K562 (cell line): ENCODE measurements around the gene ETV3. TPM values are rescaled to one million over a fixed set of nuclear protein-coding genes. Genes with fewer than 3 reads are reported as not detected.

ENCODE experiments used
- ATAC-seq: fragments of 200-7000 bp; cut with Tn5 transposase; 3 replicates; pipeline ENCODE4 v1.9.1; 2020; ENCODE audit warnings: moderate library complexity
- BruUV-seq: library from RNA; stranded (reverse); fragments of 400-500 nt; replicated peaks from 2 replicates; lab custom pipeline; 2021; lab: Mats Ljungman, UMichigan
- CTCF ChIA-PET: fragments of 300-600 bp; formaldehyde crosslinking; extraction: SDS; loops from one replicate; lab custom pipeline; 2021; ENCODE audit warnings: low intra/inter-chr PET ratio; lab: Yijun Ruan, JAX
- POLR2A ChIA-PET: fragments of 300-600, 350-650 bp; sonication (Branson Sonifier 250); formaldehyde crosslinking; extraction: SDS; loops from one replicate; lab custom pipeline; 2021; ENCODE audit warnings: antibody characterized with exemption, inconsistent platforms; lab: Yijun Ruan, JAX
- DNase-seq, 4 experiments: peaks; one replicate each; pipeline versions ENCODE4 v3.0.0 to v3.0.0-alpha.2; 2011 to 2018; ENCODE audit warnings: low spot score in 3 of 4, mixed read lengths in 3 of 4; ENCODE audit errors: extremely low read depth in 1 of 4
- FAIRE-seq: peaks from 2 replicates; lab custom pipeline; 2011; peaks lifted over from hg19 to GRCh38; lab: Jason Lieb, UNC
- H2AFZ ChIP-seq: 2 replicates; pipeline ENCODE4 v1.6.0; 2011; ENCODE audit warnings: low read depth, low read length, control low read depth, inconsistent platforms
- H3K27ac ChIP-seq: fragments of 200-600 bp; 3 replicates; pipeline ENCODE4 v1.8.0; 2011; ENCODE audit warnings: low read depth, mild to moderate bottlenecking, control low read depth, inconsistent platforms, low read length, moderate library complexity, mixed read lengths; ENCODE audit errors: extremely low read depth
- H3K27me3 ChIP-seq, 2 experiments: fragments of 300-600 bp in 1 of 2; 2 replicates in 1 of 2; 3 replicates in 1 of 2; pipeline versions ENCODE4 v1.6.0 to v1.8.0; 2011; ENCODE audit warnings: inconsistent platforms in 2 of 2, low read length in 2 of 2, mild to moderate bottlenecking in 1 of 2, mixed read lengths in 1 of 2, moderate library complexity in 1 of 2; ENCODE audit not compliant: control insufficient read depth in 2 of 2, insufficient read depth in 2 of 2
- H3K36me3 ChIP-seq: fragments of 300-600 bp; 3 replicates; pipeline ENCODE4 v1.8.0; 2011; ENCODE audit warnings: mild to moderate bottlenecking, low read length, inconsistent platforms; ENCODE audit not compliant: control insufficient read depth, insufficient read depth
- H3K4me1 ChIP-seq, 2 experiments: fragments of 200-600 bp in 1 of 2; replicated peaks in 1 of 2; 2 replicates in 1 of 2; 3 replicates in 1 of 2; pipeline versions ENCODE4 v1.5.1 to v1.8.0; 2011; ENCODE audit warnings: inconsistent platforms in 2 of 2, low read length in 2 of 2, mild to moderate bottlenecking in 1 of 2, mixed read lengths in 1 of 2, moderate library complexity in 1 of 2; ENCODE audit not compliant: control insufficient read depth in 2 of 2, insufficient read depth in 2 of 2
- H3K4me2 ChIP-seq: 2 replicates; pipeline ENCODE4 v1.6.1; 2011; ENCODE audit warnings: low read length, control low read depth, inconsistent platforms, mixed read lengths; ENCODE audit not compliant: insufficient read depth
- H3K4me3 ChIP-seq: fragments of 200-600 bp; sonication (generic), shearing (Covaris generic); 2 replicates; pipeline ENCODE4 v1.5.1; 2016; ENCODE audit warnings: control low read depth, inconsistent platforms
- H3K79me2 ChIP-seq: fragments of 200-600 bp; 3 replicates; pipeline ENCODE4 v1.8.0; 2011; ENCODE audit warnings: low read length, inconsistent platforms; ENCODE audit not compliant: control insufficient read depth, insufficient read depth
- H3K9ac ChIP-seq, 2 experiments: 2 replicates each; pipeline versions ENCODE4 v1.6.0 to v1.6.1; 2011; ENCODE audit warnings: low read depth in 2 of 2, low read length in 2 of 2, control low read depth in 1 of 2, inconsistent platforms in 1 of 2, mild to moderate bottlenecking in 1 of 2, mixed read lengths in 1 of 2; ENCODE audit not compliant: insufficient read depth in 1 of 2
- H3K9me1 ChIP-seq: one replicate; pipeline ENCODE4 v1.6.0; 2011; ENCODE audit warnings: inconsistent platforms, mild to moderate bottlenecking, low read length, moderate library complexity; ENCODE audit not compliant: control insufficient read depth, insufficient read depth
- H3K9me3 ChIP-seq: replicated peaks from 2 replicates; pipeline ENCODE4 v1.5.1; 2011; ENCODE audit warnings: low read depth, low read length, inconsistent platforms; ENCODE audit not compliant: control insufficient read depth, insufficient read depth
- H4K20me1 ChIP-seq: replicated peaks from 2 replicates; pipeline ENCODE4 v1.6.1; 2011; ENCODE audit warnings: low read length, inconsistent platforms, mixed read lengths; ENCODE audit not compliant: control insufficient read depth, insufficient read depth
- C11orf30 ChIP-seq: fragments of 450-650 bp; IDR thresholded peaks from 2 replicates; pipeline ENCODE4 v1.6.1; 2016; ENCODE audit warnings: low read depth, mild to moderate bottlenecking
- CEBPB ChIP-seq: fragments of 450-650 bp; IDR thresholded peaks from 2 replicates; pipeline ENCODE4 v1.6.1; 2016; ENCODE audit warnings: missing genetic modification characterization, missing compliant biosample characterization
- CEBPZ ChIP-seq: fragments of 150-350 bp; IDR thresholded peaks from 2 replicates; pipeline ENCODE4 v1.6.1; 2014; ENCODE audit warnings: low read depth, mild to moderate bottlenecking, low read length, borderline replicate concordance
- DACH1 ChIP-seq: fragments of 450-650 bp; IDR thresholded peaks from 2 replicates; pipeline ENCODE4 v1.6.1; 2018; ENCODE audit not compliant: partially characterized antibody
- EHMT2 ChIP-seq: fragments of 450-650 bp; IDR thresholded peaks from 2 replicates; pipeline ENCODE4 v1.6.1; 2018; ENCODE audit warnings: antibody characterized with exemption
- EP300 ChIP-seq: IDR thresholded peaks from 2 replicates; pipeline ENCODE4 v1.6.1; 2012; ENCODE audit warnings: low read length, improper control_type of control experiment
- GABPA ChIP-seq: fragments of 200-800 bp; sonication (Bioruptor generic); conservative IDR thresholded peaks from 2 replicates; pipeline ENCODE4 v1.6.1; 2016; ENCODE audit warnings: low read depth, missing genetic modification characterization, missing compliant biosample characterization
- HLTF ChIP-seq: fragments of 450-650 bp; IDR thresholded peaks from 2 replicates; pipeline ENCODE4 v1.6.1; 2016
- MAFF ChIP-seq: IDR thresholded peaks from 2 replicates; pipeline ENCODE4 v1.6.1; 2012; ENCODE audit warnings: low read length, improper control_type of control experiment
- MAFG ChIP-seq: fragments of 450-650 bp; conservative IDR thresholded peaks from 2 replicates; pipeline ENCODE4 v1.6.1; 2016; ENCODE audit warnings: missing genetic modification characterization, missing compliant biosample characterization
- MAFK ChIP-seq: IDR thresholded peaks from 2 replicates; pipeline ENCODE4 v1.6.1; 2011; ENCODE audit warnings: low read length, improper control_type of control experiment
- ZNF12 ChIP-seq: sonication (generic); formaldehyde crosslinking; IDR thresholded peaks from 2 replicates; pipeline ENCODE4 v1.4.0; 2020; ENCODE audit warnings: mild to moderate bottlenecking, missing genetic modification reagents
- ZNF3 ChIP-seq: fragments of 250-450 bp; sonication (Bioruptor Pico); IDR thresholded peaks from 2 replicates; pipeline ENCODE4 v1.5.0; 2021; ENCODE audit warnings: mild to moderate bottlenecking, moderate library complexity
- ZNF316 ChIP-seq: fragments of 450-650 bp; IDR thresholded peaks from 2 replicates; pipeline ENCODE4 v1.6.1; 2016
- ZNF644 ChIP-seq: fragments of 200-800 bp; sonication (Bioruptor generic); IDR thresholded peaks from 2 replicates; pipeline ENCODE4 v1.6.1; 2016; ENCODE audit warnings: low read depth, missing genetic modification characterization, missing compliant biosample characterization
- ZNF766 ChIP-seq: fragments of 200-800 bp; sonication (Bioruptor generic); conservative IDR thresholded peaks from 2 replicates; pipeline ENCODE4 v1.6.1; 2016; ENCODE audit warnings: missing genetic modification characterization, missing compliant biosample characterization
- WGBS: fragments of 100-300 bp; shearing (Covaris generic); methylation state at CpG from one replicate; pipeline ENCODE4 v1.1.6; 2016; ENCODE audit warnings: low coverage, mixed read lengths; ENCODE audit not compliant: insufficient coverage; ENCODE audit errors: missing lambda C conversion rate; 5-methylcytosine and 5-hydroxymethylcytosine counted together
- in situ Hi-C: fragments of 300-500 bp; cut with MboI; formaldehyde crosslinking; loops from 4 replicates; pipeline ENCODE4 v1.15.0; 2018; ENCODE audit warnings: inconsistent platforms, mixed read lengths
- intact Hi-C: fragments of 100-400 bp; cut with micrococcal nuclease; formaldehyde crosslinking; loops from 2 replicates; pipeline ENCODE4 v1.14.2; 2022
- polyA plus RNA-seq, 8 experiments: library from polyadenylated mRNA; depleted of rRNA in 4 of 8; stranded (reverse) in 5 of 8; unstranded in 3 of 8; fragments of >200 nt; fragmentation: Nextera tagmentation in 2 of 8; fragmentation: Illumina TruSeq in 1 of 8; extraction: Ambion mirVana in 2 of 8; extraction: Trizol in 1 of 8; gene quantifications; 2 replicates each; pipeline versions ENCODE4 v1.2.1 to v1.2.3, GENCODE V29; 2011 to 2014; ENCODE audit warnings: inconsistent platforms in 1 of 8, missing spikeins in 1 of 8
- total RNA-seq, 7 experiments: library from RNA; depleted of rRNA in 6 of 7; stranded (reverse); fragments of >200 nt in 6 of 7; fragmentation: Illumina TruSeq in 2 of 7; extraction: Trizol in 2 of 7; gene quantifications; 2 replicates each; pipeline versions ENCODE4 v1.2.1 to v1.2.3, GENCODE V29; 2011 to 2021; ENCODE audit warnings: low replicate concordance in 1 of 7

Gene ETV3
- total and polyA plus RNA-seq, 9 of the 15 experiments (the other 6 are each of a cell fraction or from before 2014, with no cell fraction given), result 3.1 to 16.0 (median 9.0) TPM

GRCh38 chr1:157133426-157133825, 4.8 kb downstream of the ETV3 start (continued):
- no peak for TF ChIP-seq CEBPZ

GRCh38 chr1:157132616-157133167, 5.5 kb downstream of the ETV3 start:
- 80% methylated on average over 2 of the region's 2 CpGs for WGBS
- intact Hi-C loops (no loop called here), in situ Hi-C loops (no loop called here)
- ATAC-seq (no peak), FAIRE-seq (no peak), DNase-seq (no peak)
- Histone ChIP-seq H2AFZ (no peak overlapping the region), H3K27ac (no peak overlapping the region), H3K4me2 (no peak overlapping the region), H3K4me3 (no peak overlapping the region), H3K79me2 (peaks cover 22% of the 10 kb centered on the region), H4K20me1 (peaks cover 7% of the 10 kb centered on the region; the same call in 1 of the 2 replicates), H3K4me1 (peaks cover 8 to 32% of the 10 kb centered on the region in 2 experiments), H3K9me1 (no peaks in the 10 kb centered on the region), H3K9me3 (no peaks in the 10 kb centered on the region), H3K27me3 (no peaks in the 10 kb centered on the region), H3K36me3 (peaks cover 74% of the 10 kb centered on the region), H3K9ac (no peak overlapping the region)
- POLR2A ChIA-PET, result no interaction called here
- CTCF ChIA-PET, result no interaction called here
- no TSS peak for BruUV-seq
- TF ChIP-seq GABPA (tag) (no peak), ZNF12 (CRISPR knock-in tag) (no peak), C11orf30 (peak; percentile 89), DACH1 (no peak), CEBPB (tag) (no peak), EHMT2 (no peak), ZNF3 (CRISPR knock-in tag) (no peak), MAFK (peak; percentile 90), ZNF644 (no peak), HLTF (no peak), ZNF766 (CRISPR knock-in tag) (peak; percentile 36; the same call in 1 of the 2 replicates), MAFF (peak; percentile 91), ZNF316 (peak; percentile 95), EP300 (no peak), MAFG (tag) (peak; percentile 94)
